Limb (tissue), 2 donors: ENCODE measurements around the gene PKN1.
A peak's percentile ranks its signal among the peaks of the same experiment; 100 is the strongest.

Source experiments
- DNase-seq, 2 donors: peaks; one replicate each; pipeline ENCODE4 v3.0.0-alpha.2; 2016; ENCODE audit errors: extremely low spot score in 2 of 2

The PKN1 gene

DNA sequence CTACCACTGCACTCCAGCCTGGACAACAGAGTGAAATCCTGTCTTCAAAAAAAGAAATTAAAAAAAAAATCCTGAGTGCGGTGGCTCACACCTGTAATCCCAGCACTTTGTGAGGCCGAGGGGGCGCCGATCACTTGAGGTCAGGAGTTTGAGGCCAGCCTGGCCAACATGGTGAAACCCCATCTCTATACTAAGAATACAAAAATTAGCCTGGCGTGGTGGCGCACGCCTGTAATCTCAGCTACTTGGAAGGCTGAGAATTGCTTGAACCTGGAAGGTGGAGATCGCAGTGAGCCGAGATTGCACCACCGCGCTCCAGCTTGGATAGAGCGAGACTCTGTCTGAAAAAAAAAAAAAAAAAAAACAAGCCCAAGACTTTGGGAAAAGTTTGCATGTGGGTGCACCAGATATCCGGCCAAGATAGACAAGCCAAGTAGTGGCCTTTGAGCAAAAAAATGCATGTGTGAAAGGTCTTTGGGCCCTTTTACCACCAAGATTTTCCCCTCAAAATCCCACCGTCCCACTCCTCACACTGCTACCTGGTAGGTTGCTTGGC lies 79.4 kb downstream of the PKN1 start:
- no peak for DNase-seq

DNA sequence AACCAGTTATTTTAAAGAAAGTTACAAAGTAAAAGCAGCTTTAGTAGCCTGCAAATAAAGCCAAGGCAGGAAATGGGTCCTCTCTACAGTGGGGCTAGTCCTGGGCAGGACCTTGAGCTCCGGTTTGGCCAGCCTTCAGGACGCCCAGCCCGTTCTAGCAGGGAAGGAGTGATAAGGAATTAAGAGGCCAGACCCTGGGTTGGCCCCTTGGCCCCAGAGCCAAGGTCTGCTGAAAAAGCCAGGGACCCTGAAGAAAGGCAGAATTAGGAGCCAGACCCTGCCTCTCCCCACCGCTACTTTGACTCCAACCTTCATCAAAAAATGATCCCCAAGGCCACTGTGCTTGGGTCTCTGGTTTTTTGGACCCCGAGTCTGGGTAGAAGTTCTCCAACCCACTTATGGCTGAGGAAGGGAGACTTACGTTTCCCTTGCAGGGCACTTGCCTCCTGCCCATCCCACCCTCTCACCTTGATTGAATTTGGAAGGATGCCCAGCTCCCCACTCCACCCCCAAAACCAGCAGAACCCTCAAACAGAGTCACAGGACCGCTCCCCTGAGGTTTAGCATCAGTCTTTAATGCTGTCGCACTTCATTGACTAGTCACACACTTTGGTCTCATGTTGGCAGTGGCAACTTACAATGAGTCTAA lies 81.2 kb downstream of the PKN1 start:
- DNase-seq, result no peak

DNA sequence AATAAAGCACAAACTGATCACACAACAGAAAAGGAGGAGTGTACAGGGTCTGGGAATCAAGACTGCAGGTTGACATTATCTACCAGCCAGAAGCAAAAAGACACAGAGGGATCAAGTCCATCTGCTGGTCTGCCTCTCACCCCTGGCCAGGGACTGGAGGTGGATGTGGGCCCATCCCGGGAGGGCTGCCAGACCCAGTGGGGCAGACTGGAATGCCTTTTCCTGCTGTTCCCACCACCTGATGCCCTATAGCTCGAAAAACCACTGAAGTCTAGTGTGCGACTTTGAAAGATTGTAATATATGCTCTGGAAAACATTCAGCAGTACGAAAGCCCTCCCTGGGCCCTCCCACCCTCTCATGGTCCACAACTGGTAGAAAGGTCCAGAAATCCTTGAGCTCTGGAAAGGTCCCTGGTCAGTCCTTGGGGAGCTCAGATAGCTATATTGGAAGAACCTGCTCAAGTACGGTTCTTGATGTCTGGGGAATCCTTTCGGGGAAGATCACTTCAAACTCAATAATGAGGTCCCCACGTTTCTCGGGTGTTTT lies 82.5 kb downstream of the PKN1 start:
- DNase-seq, result no peak

DNA sequence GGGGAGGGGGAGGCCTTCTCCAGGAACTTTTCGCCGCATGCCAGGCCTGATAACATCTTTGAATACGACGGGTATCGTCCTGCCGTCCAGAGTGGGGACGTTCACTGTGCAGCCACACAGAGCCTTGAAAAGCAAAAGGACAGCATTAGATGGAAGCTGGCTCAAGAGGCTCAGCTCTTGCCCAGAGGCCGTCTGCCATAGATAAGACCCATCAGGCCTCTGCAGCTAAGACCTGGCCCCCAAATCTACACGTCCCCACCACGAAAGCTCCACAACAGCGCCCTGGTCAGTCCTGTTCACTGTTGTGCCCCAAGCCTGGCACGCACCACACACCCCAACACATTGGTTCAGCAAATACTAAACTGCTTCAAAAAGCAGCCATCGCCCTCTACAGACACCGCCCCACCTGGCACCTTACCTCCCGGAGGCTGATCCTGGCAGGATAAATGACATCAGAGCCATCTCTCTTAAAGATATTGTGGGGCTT lies 83.0 kb downstream of the PKN1 start:
- no peak for DNase-seq

DNA sequence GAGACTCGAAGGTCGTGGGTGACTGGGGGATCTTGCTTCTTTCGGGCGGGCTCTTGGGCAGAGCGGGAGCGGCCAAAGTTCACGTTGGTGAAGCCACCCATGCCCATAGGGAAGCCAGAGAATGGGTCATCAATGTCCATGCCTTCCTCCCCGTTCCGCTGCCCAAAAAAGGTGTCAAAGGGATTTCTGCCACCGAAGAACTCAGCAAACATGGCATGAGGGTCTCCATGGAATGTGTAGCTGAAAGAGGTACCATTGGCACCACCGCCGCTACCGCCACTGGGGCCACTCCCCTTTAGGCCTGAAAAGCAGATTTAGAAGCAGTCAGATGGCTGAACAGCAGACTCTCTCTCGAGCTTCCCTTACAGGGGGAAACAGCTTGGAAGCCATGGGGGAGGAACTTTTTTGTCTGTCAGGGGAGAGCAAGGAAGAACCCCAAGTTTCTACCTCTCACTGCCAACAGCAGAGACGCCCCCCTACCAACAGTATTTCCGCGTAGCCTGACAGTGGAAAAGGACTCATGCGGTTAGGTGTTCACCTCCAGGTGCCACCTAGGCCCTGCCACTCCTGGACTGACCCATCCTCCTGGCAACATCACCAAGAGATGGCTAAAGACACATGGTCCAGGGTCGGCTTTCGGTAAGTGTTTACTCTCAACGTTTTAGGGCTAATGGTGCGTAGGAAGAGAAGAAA lies 83.8 kb downstream of the PKN1 start:
- DNase-seq, result no peak

DNA sequence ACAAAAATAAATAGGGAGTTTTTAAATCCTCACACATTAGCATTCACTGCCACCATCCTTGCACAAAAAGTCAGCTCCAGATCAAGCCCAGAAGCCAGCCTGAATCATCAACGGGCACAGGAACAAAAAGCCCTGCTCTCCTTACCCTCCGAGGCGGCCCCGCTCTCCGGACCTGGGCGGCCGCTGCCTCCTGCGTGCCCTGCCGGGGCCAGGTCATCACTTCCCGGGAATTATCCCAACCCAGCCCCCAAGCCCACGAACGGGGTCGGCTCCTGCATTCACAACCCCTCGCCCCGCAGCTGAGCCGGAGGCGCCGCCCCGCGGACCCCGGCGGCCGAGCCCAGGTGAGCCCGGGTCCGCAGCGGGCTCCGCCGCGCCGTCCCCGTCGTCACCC lies 84.3 kb downstream of the PKN1 start:
- DNase-seq, result no peak

DNA sequence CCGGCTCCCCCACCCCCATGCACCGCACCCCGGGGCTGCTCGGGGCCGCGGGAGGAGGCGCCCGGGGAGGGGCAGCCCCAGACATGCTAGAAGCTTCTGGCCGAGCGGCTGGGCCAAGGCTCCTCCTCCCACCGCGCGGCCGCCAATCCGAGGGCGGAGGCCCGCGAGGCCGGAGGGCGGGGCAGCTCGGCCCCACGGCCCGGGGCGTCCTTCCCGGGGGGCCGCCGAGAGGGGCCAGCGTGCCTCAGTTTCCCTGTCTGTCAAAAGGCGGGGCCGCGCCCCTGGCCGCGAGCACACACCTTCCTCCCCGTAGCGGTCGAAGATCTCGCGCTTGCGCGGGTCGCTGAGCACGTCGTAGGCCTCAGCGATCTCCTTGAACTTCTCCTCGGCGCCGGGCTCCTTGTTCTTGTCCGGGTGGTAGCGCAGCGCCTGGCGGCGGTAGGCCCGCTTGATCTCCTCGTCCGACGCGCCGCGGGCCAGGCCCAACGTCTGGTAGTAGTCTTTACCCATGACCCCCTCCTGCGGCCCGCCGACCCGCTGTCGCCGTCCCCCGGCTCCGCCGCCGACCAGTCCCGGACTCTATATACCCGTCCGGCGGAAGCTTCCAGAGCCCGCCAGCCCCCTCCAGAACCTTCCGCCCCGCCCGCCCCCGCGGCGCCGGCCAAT lies 84.9 kb downstream of the PKN1 start, which contains the start of gene DNAJB1:
DNAJB1 (minus strand) TSS at position 558 of the 666 bp plus-strand sequence; CDS start at position 510, 48 bp downstream.
- peak; percentile 72 to 85 for DNase-seq

DNA sequence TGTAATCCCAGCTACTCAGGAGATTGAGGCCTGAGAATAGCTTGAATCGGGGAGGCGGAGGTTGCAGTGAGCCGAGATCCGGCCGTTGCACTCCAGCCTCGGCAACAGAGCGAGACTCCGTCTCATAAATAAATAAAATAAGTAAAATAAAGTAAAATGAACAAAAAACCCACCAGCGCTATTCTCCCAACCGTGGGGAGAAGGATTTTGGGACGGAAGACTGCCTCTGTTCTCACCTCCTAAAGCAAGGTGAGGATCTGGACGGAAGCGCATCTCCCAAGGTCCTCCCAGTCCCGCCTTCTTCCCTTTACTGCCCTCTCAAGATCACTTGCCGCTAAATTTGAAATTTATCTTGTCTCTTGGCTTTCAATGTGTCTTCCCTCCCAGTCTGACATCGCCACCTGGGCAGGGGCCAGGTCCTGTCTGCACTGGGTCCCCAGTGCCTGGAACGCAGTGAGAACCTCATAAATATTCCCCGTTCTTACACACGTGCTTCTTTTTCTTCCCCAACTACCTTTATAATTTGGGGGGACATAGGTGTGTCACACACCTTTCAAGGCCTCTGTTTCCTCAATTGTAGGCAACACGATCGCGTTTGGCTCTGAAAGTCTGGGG lies 86.2 kb downstream of the PKN1 start:
- no peak for DNase-seq

DNA sequence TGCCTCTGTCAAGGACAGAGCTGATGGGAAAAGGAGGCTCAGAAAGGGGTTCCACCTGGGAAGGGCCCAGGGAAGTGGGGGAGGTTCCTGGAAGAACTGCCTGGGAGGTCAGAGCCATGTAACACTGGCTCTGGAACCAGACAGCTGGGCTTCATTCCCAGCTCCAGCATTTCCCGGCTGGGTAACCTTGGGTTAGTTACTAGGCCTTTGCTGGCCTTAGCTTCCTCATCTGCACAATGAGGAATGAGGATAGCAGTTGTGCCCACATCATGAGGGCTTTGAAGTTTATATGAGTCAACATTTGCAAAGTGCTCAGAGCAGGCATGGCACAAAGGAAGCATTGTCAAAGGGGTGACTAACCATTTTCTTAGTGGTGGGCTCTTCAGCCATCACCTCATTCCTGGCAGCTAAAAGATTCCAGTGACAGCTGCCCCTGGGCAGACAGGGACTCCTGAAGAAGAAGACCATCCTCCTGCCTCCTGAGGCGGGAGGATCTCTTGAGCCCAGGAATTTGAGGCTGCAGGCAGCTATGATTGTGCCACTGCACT lies 86.8 kb downstream of the PKN1 start:
- no peak for DNase-seq

DNA sequence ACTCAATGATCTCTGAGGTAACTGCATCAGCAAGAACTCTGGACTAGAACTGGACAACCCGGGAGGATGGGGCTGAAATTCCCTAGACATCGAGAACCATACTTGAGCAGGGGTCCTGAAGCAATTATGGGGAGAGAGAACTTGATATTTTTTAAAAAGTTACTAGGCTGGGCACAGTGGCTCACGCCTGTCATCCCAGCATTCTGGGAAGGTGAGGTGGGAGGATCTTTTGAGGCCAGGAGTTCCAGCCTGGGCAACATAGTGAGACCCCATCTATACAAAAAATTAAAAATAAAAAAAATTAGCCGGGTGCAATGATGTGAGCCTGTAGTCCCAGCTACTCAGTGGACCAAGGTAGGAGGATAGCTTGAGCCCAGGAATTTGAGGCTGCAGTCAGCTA lies 87.4 kb downstream of the PKN1 start:
- DNase-seq, result no peak
